Stimulated activated CD8-positive, alpha-beta memory T cell treated with anti-CD3 and anti-CD28 coated beads, Interleukin-4, amount 100 ng/mL, for 48 hours (primary cell): ENCODE measurements around the gene DDTL.
"Not testable (repeated sequence)": the region's sequence is repeated elsewhere in the genome, so short reads cannot be mapped to it uniquely, and the experiment has no call there.

Experiments
- DNase-seq: peaks from one replicate; pipeline ENCODE4 v3.0.0-alpha.2; 2020

DDTL gene

GRCh38 chr22:23966568-23966967 lies at the start of gene DDTL:
Gene DDTL, plus strand, starts transcription at chr22:23966888. Its CDS starts 27 bp downstream, at chr22:23966915.
- DNase-seq = not testable (repeated sequence)

DNA sequence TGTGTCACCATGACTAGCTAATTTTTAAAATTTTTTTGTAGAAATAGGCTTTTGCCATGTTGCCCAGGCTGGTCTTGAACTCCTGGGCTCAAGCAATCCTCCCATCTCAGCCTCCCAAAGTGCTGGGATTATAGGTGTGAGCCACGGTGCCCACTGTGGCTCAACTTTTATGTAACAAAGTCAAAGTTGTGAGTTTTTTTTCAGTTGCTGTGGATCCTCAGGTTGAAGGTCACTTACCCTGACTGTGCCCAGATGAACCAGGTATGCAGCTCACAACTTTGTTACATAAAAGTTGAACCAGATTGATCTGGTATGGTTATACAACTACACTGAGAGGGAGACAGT lies 46.4 kb upstream of the DDTL start:
- not testable (repeated sequence) for DNase-seq

- not testable (repeated sequence) for DNase-seq
Measured at GRCh38 chr22:23921586-23922201, 45.0 kb upstream of the DDTL start.

DNA sequence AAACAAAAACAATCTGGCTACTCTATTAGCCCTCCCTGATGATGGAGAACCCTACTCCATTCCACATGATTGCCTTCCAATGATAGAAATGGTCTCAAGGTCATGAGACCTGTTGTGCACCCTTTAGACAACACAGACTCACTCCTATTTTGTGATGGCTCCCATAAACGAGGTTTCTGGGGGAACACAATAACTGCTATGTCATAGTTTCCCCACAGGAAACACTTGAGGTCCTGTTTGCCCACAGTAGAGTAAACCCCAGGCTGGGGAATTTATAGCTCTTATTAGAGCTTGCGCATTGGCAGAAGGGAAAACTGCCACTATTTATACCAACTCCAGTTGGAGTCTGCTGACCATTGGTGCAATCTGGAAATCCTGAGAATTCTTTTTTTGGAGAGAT lies 43.8 kb upstream of the DDTL start:
- no peak for DNase-seq

DNA sequence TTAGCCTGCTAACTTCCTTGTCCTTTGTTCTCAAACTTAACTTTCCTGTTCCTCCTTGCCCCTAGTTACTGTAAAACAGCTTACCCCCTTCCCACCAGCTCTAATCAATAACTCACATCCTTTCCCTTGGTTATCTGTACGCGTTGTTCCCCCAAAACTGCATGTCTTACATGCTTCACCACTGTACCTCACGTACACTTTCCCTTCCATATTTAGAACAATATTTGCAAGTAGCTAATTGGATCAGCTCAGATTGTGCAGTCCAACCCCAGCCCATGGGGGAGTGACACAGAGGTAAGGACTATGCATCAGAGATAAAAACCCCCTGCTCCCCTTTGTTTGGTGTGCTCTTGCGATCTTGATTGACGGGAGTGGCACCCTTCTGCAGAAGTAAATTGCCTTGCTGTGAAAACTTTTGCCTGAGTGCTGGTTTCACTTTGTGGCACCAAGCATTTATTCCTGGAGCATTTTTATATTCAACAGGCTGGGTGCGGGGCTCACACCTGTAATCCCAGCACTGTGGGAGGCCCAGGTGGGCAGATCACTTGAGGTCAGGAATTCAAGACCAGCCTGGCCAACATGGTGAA lies 41.6 kb upstream of the DDTL start:
- DNase-seq = no peak

DNA sequence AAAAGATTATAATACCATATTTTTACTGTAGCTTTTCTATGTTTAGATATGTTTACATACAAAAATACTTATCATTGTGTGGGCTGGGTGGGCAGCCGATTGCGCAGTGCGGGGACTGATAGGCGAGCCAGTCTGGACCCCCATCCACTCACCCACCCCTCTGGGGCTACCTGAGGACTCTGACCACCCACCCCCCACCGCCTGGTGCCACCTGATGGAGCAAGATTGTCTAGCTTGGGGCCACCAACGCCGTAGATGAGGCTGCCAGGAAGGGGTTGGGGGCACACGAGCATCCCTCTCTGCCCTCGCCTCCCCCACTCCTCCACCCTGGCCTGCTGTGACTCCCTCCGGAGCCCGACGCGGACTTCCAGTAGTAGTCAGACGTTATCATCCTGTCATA lies 40.1 kb upstream of the DDTL start:
- DNase-seq = no peak

GRCh38 chr22:23938328-23939016 lies 28.2 kb upstream of the DDTL start:
- DNase-seq = no peak

- no peak for DNase-seq
Measured at GRCh38 chr22:23939017-23939357, 27.7 kb upstream of the DDTL start.

DNA sequence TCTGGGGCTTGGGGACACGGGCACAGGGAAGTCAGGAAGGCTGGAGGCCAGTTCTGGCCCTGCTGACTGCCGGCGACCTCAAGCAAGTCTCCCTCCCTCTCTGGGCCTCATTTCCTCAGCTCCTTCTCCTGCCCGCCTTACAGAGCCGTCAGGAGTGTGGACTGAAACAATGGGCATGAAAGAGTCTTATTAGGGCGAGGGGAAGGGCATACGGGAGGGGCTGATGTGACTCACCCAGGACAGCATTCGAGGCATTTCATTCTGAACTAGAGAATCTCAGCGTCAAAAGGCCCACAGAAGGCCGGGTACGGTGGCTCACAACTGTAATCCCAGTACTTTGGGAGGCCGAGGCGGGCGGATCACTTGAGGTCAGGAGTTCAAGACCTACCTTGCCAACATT lies 26.5 kb upstream of the DDTL start:
- DNase-seq = not testable (repeated sequence)

GRCh38 chr22:23947391-23947790 lies 19.3 kb upstream of the DDTL start:
- DNase-seq = not testable (repeated sequence)

DNA sequence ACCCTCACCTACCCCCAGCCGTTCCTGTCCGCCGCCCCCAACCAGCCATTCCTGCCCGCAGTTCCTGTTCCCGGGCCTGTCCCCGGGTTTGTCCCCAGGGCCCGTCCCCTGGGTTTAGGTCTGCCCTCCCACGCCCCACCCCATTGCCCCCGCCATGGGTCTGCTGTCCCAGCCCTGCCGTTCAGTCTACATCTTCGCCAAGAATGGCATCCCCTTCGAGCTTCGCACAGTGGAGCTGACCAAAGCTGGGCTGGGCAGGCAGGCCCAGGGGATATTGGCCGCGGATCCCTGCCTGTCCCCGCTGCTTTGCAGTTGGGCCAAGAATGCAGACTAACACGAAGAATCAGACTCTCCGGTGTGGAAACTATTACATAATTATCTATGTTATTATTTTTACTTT lies 16.9 kb upstream of the DDTL start:
- DNase-seq = not testable (repeated sequence)

- not testable (repeated sequence) for DNase-seq
Measured at GRCh38 chr22:23951383-23951782, 15.3 kb upstream of the DDTL start.

- not testable (repeated sequence) for DNase-seq
Measured at GRCh38 chr22:23952794-23953405, 13.8 kb upstream of the DDTL start.

DNA sequence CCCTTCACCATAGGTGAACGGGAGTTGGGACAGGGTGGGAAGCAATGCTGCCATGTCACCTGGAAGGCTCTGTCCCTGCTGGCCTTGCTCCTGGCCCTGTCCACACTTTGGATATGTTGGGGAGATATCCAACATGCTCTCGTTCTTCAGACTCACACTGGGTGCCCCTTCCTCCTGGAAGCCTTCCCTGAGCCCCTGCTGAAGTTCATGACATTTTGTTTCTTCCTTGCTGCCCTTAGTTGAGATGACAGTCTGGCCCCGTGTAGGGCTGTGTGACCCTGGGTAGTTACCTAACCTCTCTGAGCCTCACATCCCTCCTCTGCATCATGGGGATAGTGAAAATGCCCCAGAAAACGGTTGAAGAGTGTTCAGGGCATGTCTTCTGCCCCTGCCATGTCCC lies 13.2 kb upstream of the DDTL start:
- DNase-seq = not testable (repeated sequence)

- DNase-seq = not testable (repeated sequence)
Measured at GRCh38 chr22:23954193-23954990, 12.3 kb upstream of the DDTL start.

DNA sequence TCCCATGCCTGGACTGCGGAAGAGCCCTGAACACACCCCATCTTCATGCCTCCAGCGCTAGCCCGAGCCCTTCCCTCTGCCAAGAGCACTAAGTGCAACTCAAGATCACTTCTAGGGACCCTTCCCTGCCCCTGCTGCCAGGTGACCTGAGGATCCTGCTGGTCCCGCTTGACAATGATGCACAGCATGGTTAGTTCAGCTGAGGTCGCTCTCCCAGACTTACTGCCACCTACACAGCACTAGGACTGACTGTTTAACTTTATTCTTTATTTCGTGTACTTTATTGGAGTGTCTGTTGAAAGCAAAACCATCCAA lies 11.7 kb upstream of the DDTL start:
- not testable (repeated sequence) for DNase-seq

- not testable (repeated sequence) for DNase-seq
Measured at GRCh38 chr22:23955886-23956285, 10.8 kb upstream of the DDTL start.

DNA sequence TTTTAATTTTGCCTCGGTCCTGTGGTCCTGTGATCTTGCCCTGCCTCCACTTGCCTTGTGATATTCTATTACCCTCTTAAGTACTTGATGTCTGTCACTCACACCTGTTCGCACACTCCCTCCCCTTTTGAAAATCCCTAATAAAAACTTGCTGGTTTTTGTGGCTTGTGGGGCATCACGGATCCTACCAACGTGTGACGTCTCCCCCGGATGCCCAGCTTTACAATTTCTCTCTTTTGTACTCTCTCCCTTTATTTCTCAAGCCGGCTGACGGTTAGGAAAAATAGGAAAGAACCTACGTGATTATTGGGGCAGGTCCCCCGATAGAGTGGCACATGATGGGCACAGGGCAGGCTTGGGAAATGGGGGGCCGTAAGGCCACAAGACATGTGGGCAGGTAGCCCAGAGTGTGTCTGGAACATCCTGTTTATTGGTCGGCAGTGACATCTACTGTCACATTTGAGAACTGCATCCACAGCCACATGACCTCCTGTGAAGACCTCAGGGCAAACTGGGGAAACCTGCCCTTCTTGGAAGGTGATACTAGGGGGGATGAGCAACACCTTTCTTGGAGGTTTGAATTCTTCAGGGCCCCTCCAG lies 10.3 kb upstream of the DDTL start:
- DNase-seq = peak; percentile 93

GRCh38 chr22:23961084-23961771 lies 5.5 kb upstream of the DDTL start, which contains the start of gene GSTT2B:
Gene GSTT2B, minus strand, starts transcription at chr22:23961195. Its CDS starts 64 bp downstream, at chr22:23961131.
- not testable (repeated sequence) for DNase-seq

- not testable (repeated sequence) for DNase-seq
Measured at GRCh38 chr22:23966094-23966493, 594 bp upstream of the DDTL start.

GRCh38 chr22:23969071-23969470 lies 2.4 kb downstream of the DDTL start:
- no peak for DNase-seq

DNA sequence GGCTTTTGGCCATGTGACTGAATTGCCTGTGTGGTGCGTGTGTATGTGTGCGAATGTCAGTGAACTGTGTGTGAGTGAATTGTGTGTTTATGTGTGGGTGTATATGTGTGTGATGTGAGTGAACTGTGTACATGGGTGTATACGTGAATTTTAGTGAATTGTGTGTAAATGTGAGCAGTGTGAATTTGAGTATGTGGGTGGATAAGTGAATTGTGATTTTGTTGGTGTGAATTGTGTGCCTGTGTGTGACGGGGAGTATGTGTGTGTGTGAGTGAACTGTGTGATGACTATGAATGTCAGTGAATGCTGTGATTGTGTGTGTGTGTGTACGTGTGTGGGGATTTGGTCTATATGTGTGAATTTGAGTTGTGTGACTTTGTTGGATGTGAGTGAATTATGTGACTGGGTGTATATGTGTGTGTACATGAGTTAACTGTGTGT lies 3.5 kb downstream of the DDTL start:
- no peak for DNase-seq
